SK-N-MC (cell line): Measurements from ENCODE around the gene STAG3.
"Not testable (repeated sequence)": the region's sequence is repeated elsewhere in the genome, so short reads cannot be mapped to it uniquely, and the experiment has no call there.

Experiments used
- DNase-seq: peaks from one replicate; pipeline ENCODE4 v3.0.0-alpha.2; 2011; ENCODE audit warnings: low read depth, low spot score
- H3K27ac ChIP-seq: fragments of 200-600 bp; sonication (generic); 2 replicates; pipeline ENCODE4 v1.5.1; 2016; ENCODE audit warnings: mixed run types
- H3K36me3 ChIP-seq: fragments of 200-600 bp; sonication (generic); 2 replicates; pipeline ENCODE4 v1.6.1; 2017; ENCODE audit warnings: antibody characterized with exemption, low read length, mixed read lengths; ENCODE audit not compliant: insufficient read depth
- H3K4me3 ChIP-seq: fragments of 200-600 bp; sonication (generic); 2 replicates; pipeline ENCODE4 v1.5.1; 2016
- H3K9ac ChIP-seq: fragments of 200-600 bp; sonication (generic); 2 replicates; pipeline ENCODE4 v1.8.0; 2017; ENCODE audit warnings: mixed run types, mixed read lengths; ENCODE audit not compliant: insufficient read length
- H3K9me3 ChIP-seq: fragments of 200-600 bp; sonication (generic); 2 replicates; pipeline ENCODE4 v1.6.1; 2017; ENCODE audit warnings: low read depth, mild to moderate bottlenecking, antibody characterized with exemption, low read length, moderate library complexity, mixed read lengths
- EZH2 ChIP-seq: fragments of 200-600 bp; sonication (generic); IDR thresholded peaks from one replicate; pipeline ENCODE4 v1.6.1; 2017; ENCODE audit warnings: antibody characterized with exemption
- FOXP2 ChIP-seq: optimal IDR thresholded peaks from 2 replicates; pipeline ENCODE3; 2011; ENCODE audit warnings: mild to moderate bottlenecking, moderate library complexity; ENCODE audit not compliant: insufficient read depth; ENCODE audit errors: extremely low read length, control extremely low read depth
- POLR2AphosphoS5 ChIP-seq: IDR thresholded peaks from 2 replicates; pipeline ENCODE4 v1.6.1; 2012; ENCODE audit warnings: mild to moderate bottlenecking, low read depth, low read length, borderline replicate concordance

Gene STAG3

GRCh38 chr7:100220586-100221230, 43.0 kb downstream of the STAG3 start:
- no peak overlapping the region for H3K4me3 ChIP-seq
- DNase-seq: no peak
- no peaks in the 10 kb centered on the region for H3K36me3 ChIP-seq
- no peak overlapping the region for H3K27ac ChIP-seq
- TF ChIP-seq POLR2AphosphoS5: no peak
- TF ChIP-seq FOXP2: no peak
- TF ChIP-seq EZH2: no peak
- H3K9ac ChIP-seq: no peak overlapping the region
- no peaks in the 10 kb centered on the region for H3K9me3 ChIP-seq

GRCh38 chr7:100221231-100221718, 43.6 kb downstream of the STAG3 start:
- no peak overlapping the region for H3K4me3 ChIP-seq
- H3K9me3 ChIP-seq: no peaks in the 10 kb centered on the region
- H3K36me3 ChIP-seq: no peaks in the 10 kb centered on the region
- H3K27ac ChIP-seq: no peak overlapping the region
- no peak for TF ChIP-seq FOXP2
- no peak for TF ChIP-seq EZH2
- TF ChIP-seq POLR2AphosphoS5: no peak
- no peak overlapping the region for H3K9ac ChIP-seq
- no peak for DNase-seq

- Histone ChIP-seq H3K4me3 (no peak overlapping the region), H3K36me3 (no peaks in the 10 kb centered on the region), H3K9me3 (no peaks in the 10 kb centered on the region), H3K9ac (no peak overlapping the region), H3K27ac (no peak overlapping the region)
- DNase-seq: no peak
- TF ChIP-seq POLR2AphosphoS5 (no peak), EZH2 (no peak), FOXP2 (no peak)
Measured at GRCh38 chr7:100221767-100222444, 44.2 kb downstream of the STAG3 start.

GRCh38 chr7:100222445-100223132, 44.9 kb downstream of the STAG3 start:
- TF ChIP-seq POLR2AphosphoS5: no peak
- no peak for TF ChIP-seq FOXP2
- Histone ChIP-seq H3K4me3 (no peak overlapping the region), H3K9me3 (no peaks in the 10 kb centered on the region), H3K27ac (no peak overlapping the region), H3K9ac (no peak overlapping the region), H3K36me3 (no peaks in the 10 kb centered on the region)
- DNase-seq: no peak

GRCh38 chr7:100223376-100223927, 45.7 kb downstream of the STAG3 start:
- H3K4me3 ChIP-seq, H3K36me3 ChIP-seq, H3K9me3 ChIP-seq, H3K9ac ChIP-seq, DNase-seq, H3K27ac ChIP-seq: not testable (repeated sequence)

GRCh38 chr7:100224891-100225290, 47.2 kb downstream of the STAG3 start:
- not testable (repeated sequence) for H3K36me3 ChIP-seq, H3K4me3 ChIP-seq, H3K9ac ChIP-seq, H3K27ac ChIP-seq, H3K9me3 ChIP-seq, DNase-seq

- not testable (repeated sequence) for H3K9ac ChIP-seq, H3K4me3 ChIP-seq, DNase-seq, H3K36me3 ChIP-seq, H3K27ac ChIP-seq, H3K9me3 ChIP-seq
Measured at GRCh38 chr7:100234660-100235317, 57.1 kb downstream of the STAG3 start.

- not testable (repeated sequence) for H3K9ac ChIP-seq, DNase-seq, H3K9me3 ChIP-seq, H3K27ac ChIP-seq, H3K36me3 ChIP-seq, H3K4me3 ChIP-seq
Measured at GRCh38 chr7:100239975-100240374, 62.3 kb downstream of the STAG3 start.

- not testable (repeated sequence) for DNase-seq, H3K4me3 ChIP-seq, H3K9ac ChIP-seq, H3K36me3 ChIP-seq, H3K27ac ChIP-seq, H3K9me3 ChIP-seq
Measured at GRCh38 chr7:100243385-100243784, 65.7 kb downstream of the STAG3 start.

- H3K36me3 ChIP-seq, H3K4me3 ChIP-seq, H3K9ac ChIP-seq, DNase-seq, H3K27ac ChIP-seq, H3K9me3 ChIP-seq: not testable (repeated sequence)
Measured at GRCh38 chr7:100244988-100245605, 67.4 kb downstream of the STAG3 start.

- not testable (repeated sequence) for H3K9me3 ChIP-seq, DNase-seq, H3K4me3 ChIP-seq, H3K9ac ChIP-seq, H3K36me3 ChIP-seq, H3K27ac ChIP-seq
Measured at GRCh38 chr7:100246121-100246864, 68.6 kb downstream of the STAG3 start.

GRCh38 chr7:100246865-100247137, 69.1 kb downstream of the STAG3 start:
- not testable (repeated sequence) for H3K9me3 ChIP-seq, H3K27ac ChIP-seq, H3K36me3 ChIP-seq, H3K9ac ChIP-seq, DNase-seq, H3K4me3 ChIP-seq
